Osteoblast (primary cell): ENCODE data around the gene DDN. TPM values are rescaled to one million over a fixed set of nuclear protein-coding genes. Genes with fewer than 3 reads are reported as not detected.

Source experiments
- DNase-seq: peaks from one replicate; pipeline ENCODE4 v3.0.0; 2011; ENCODE audit warnings: low spot score, mixed read lengths; ENCODE audit not compliant: insufficient read length; ENCODE audit errors: missing footprints
- H2AFZ ChIP-seq: 2 replicates; pipeline ENCODE4 v1.6.0; 2011; ENCODE audit warnings: mild to moderate bottlenecking, low read length
- H3K27ac ChIP-seq: 2 replicates; pipeline ENCODE4 v1.5.1; 2011; ENCODE audit warnings: mild to moderate bottlenecking, low read depth, low read length, moderate library complexity
- H3K27me3 ChIP-seq: 2 replicates; pipeline ENCODE4 v1.6.0; 2012; ENCODE audit warnings: mild to moderate bottlenecking, control low read depth, inconsistent platforms, low read length, moderate library complexity; ENCODE audit not compliant: insufficient read depth
- H3K36me3 ChIP-seq: 2 replicates; pipeline ENCODE4 v1.5.1; 2011; ENCODE audit warnings: mild to moderate bottlenecking, low read length, control low read depth, moderate library complexity; ENCODE audit not compliant: insufficient read depth
- H3K4me1 ChIP-seq: 2 replicates; pipeline ENCODE4 v1.5.1; 2011; ENCODE audit warnings: mild to moderate bottlenecking, low read length, control low read depth, moderate library complexity; ENCODE audit not compliant: insufficient read depth
- H3K4me2 ChIP-seq: 2 replicates; pipeline ENCODE4 v1.6.0; 2011; ENCODE audit warnings: mild to moderate bottlenecking, low read length; ENCODE audit not compliant: insufficient read depth
- H3K4me3 ChIP-seq: fragments of 200-600 bp; sonication (generic); 3 replicates; pipeline ENCODE4 v1.5.1; 2012; ENCODE audit warnings: mild to moderate bottlenecking, low read length, inconsistent platforms; ENCODE audit not compliant: insufficient read depth
- H3K79me2 ChIP-seq: 2 replicates; pipeline ENCODE4 v1.6.0; 2012; ENCODE audit warnings: mild to moderate bottlenecking, low read length, control low read depth, inconsistent platforms; ENCODE audit not compliant: insufficient read depth
- H3K9me3 ChIP-seq: 2 replicates; pipeline ENCODE4 v1.5.1; 2011; ENCODE audit warnings: low read depth, low read length, control low read depth
- H4K20me1 ChIP-seq: 2 replicates; pipeline ENCODE4 v1.6.0; 2012; ENCODE audit warnings: mild to moderate bottlenecking, low read length, control low read depth; ENCODE audit not compliant: insufficient read depth
- CTCF ChIP-seq: IDR thresholded peaks from 2 replicates; pipeline ENCODE4 v1.5.1; 2011; ENCODE audit warnings: mild to moderate bottlenecking, low read depth, low read length, moderate library complexity; ENCODE audit errors: extremely low read depth
- total RNA-seq: library from RNA; depleted of rRNA; stranded (reverse); fragments of >200 nt; gene quantifications from 2 replicates; pipeline ENCODE4 v1.2.3, GENCODE V29; 2012

The DDN gene
- total RNA-seq, 1 donor = under 0.01 TPM

- DNase-seq = no peak
- H3K27me3 ChIP-seq = no peaks in the 10 kb centered on the region
- H2AFZ ChIP-seq = peak overlapping the region; percentile 57
- peak overlapping the region; percentile 93 for H3K4me3 ChIP-seq
- H4K20me1 ChIP-seq = peaks cover 5% of the 10 kb centered on the region
- peaks cover 29% of the 10 kb centered on the region for H3K36me3 ChIP-seq
- H3K4me1 ChIP-seq = peaks cover 18% of the 10 kb centered on the region
- no peaks in the 10 kb centered on the region for H3K9me3 ChIP-seq
- peaks cover 40% of the 10 kb centered on the region for H3K79me2 ChIP-seq
- TF ChIP-seq CTCF = no peak
- H3K27ac ChIP-seq = peak overlapping the region; percentile 97
- peak overlapping the region; percentile 85 for H3K4me2 ChIP-seq
Observed at GRCh38 chr12:49019120-49019430, 19.9 kb upstream of the DDN start.

- H3K36me3 ChIP-seq = peaks cover 23% of the 10 kb centered on the region
- peak; percentile 100 for DNase-seq
Observed at GRCh38 chr12:49018261-49019119, 19.3 kb upstream of the DDN start, which contains the start of gene PRKAG1. Gene PRKAG1 (minus strand): TSS chr12:49018776. CDS start chr12:49018740, 36 bp downstream.

GRCh38 chr12:49017891-49018260 lies 18.7 kb upstream of the DDN start:
- Histone ChIP-seq H3K27me3 (no peaks in the 10 kb centered on the region), H3K9me3 (no peaks in the 10 kb centered on the region), H3K4me3 (peak overlapping the region; percentile 93), H3K4me2 (peak overlapping the region; percentile 85), H3K27ac (peak overlapping the region; percentile 97), H3K36me3 (peaks cover 20% of the 10 kb centered on the region), H3K4me1 (peaks cover 18% of the 10 kb centered on the region), H3K79me2 (peaks cover 42% of the 10 kb centered on the region), H2AFZ (peak overlapping the region; percentile 72), H4K20me1 (peaks cover 14% of the 10 kb centered on the region)
- no peak for TF ChIP-seq CTCF
- peak; percentile 78 for DNase-seq

More at GRCh38 chr12:49018261-49019119, 19.3 kb upstream of the DDN start, which contains the start of gene PRKAG1:
- peak within 1 kb of the TSS; percentile 93 for H3K4me3 ChIP-seq
- H3K79me2 ChIP-seq = peaks cover 42% of the 10 kb centered on the region
- H3K9me3 ChIP-seq = no peaks in the 10 kb centered on the region
- peak within 1 kb of the TSS; percentile 72 for H2AFZ ChIP-seq
- peaks cover 18% of the 10 kb centered on the region for H3K4me1 ChIP-seq
- peak within 1 kb of the TSS; percentile 97 for H3K27ac ChIP-seq
- peak; percentile 50 for TF ChIP-seq CTCF
- H4K20me1 ChIP-seq = peaks cover 8% of the 10 kb centered on the region
- H3K4me2 ChIP-seq = peak within 1 kb of the TSS; percentile 85
- H3K27me3 ChIP-seq = no peaks in the 10 kb centered on the region

- Histone ChIP-seq H3K4me3 (no peak overlapping the region), H3K4me1 (peaks cover 18% of the 10 kb centered on the region), H3K36me3 (peaks cover 26% of the 10 kb centered on the region), H3K4me2 (no peak overlapping the region), H3K9me3 (no peaks in the 10 kb centered on the region), H4K20me1 (peaks cover 14% of the 10 kb centered on the region), H3K27me3 (no peaks in the 10 kb centered on the region), H2AFZ (no peak overlapping the region), H3K79me2 (peaks cover 42% of the 10 kb centered on the region), H3K27ac (no peak overlapping the region)
- no peak for TF ChIP-seq CTCF
- no peak for DNase-seq
Observed at GRCh38 chr12:49015196-49015595, 16.0 kb upstream of the DDN start.
